Smooth muscle cell (in vitro differentiated cells): ENCODE measurements around the gene CRADD. TPM values are rescaled to one million over a fixed set of nuclear protein-coding genes. Genes with fewer than 3 reads are reported as not detected.

ENCODE experiments used
- DNase-seq: peaks from one replicate; lab custom pipeline; 2025; ENCODE audit not compliant: unreplicated experiment; lab: John Stamatoyannopoulos, UW
- H2AFZ ChIP-seq: fragments of 200-600 bp; sonication (generic); 2 replicates; pipeline ENCODE4 v1.6.0; 2016; ENCODE audit warnings: antibody characterized with exemption, low read depth, mild to moderate bottlenecking
- H3F3A ChIP-seq: fragments of 200-600 bp; sonication (generic); 2 replicates; pipeline ENCODE4 v1.6.0; 2017; ENCODE audit warnings: antibody characterized with exemption, low read depth
- H3K27ac ChIP-seq: fragments of 200-600 bp; sonication (generic); 2 replicates; pipeline ENCODE4 v1.5.1; 2016; ENCODE audit warnings: low read depth, mild to moderate bottlenecking
- H3K27me3 ChIP-seq: fragments of 200-600 bp; sonication (generic); 2 replicates; pipeline ENCODE4 v1.6.1; 2016; ENCODE audit warnings: low read depth, mild to moderate bottlenecking
- H3K36me3 ChIP-seq: fragments of 200-600 bp; sonication (generic); 2 replicates; pipeline ENCODE4 v1.5.1; 2016; ENCODE audit warnings: low read depth
- H3K4me1 ChIP-seq: fragments of 200-600 bp; sonication (generic); 2 replicates; pipeline ENCODE4 v1.5.1; 2016; ENCODE audit warnings: low read depth
- H3K4me2 ChIP-seq: fragments of 200-600 bp; sonication (generic); 2 replicates; pipeline ENCODE4 v1.6.0; 2016; ENCODE audit warnings: mild to moderate bottlenecking
- H3K4me3 ChIP-seq: fragments of 200-600 bp; sonication (generic); 2 replicates; pipeline ENCODE4 v1.5.1; 2016; ENCODE audit warnings: mild to moderate bottlenecking
- H3K79me2 ChIP-seq: fragments of 200-600 bp; sonication (generic); 2 replicates; pipeline ENCODE4 v1.6.0; 2016; ENCODE audit warnings: low read depth, mild to moderate bottlenecking
- H3K9ac ChIP-seq: fragments of 200-600 bp; sonication (generic); 2 replicates; pipeline ENCODE4 v1.6.0; 2016; ENCODE audit warnings: low read depth
- H3K9me3 ChIP-seq: fragments of 200-600 bp; sonication (generic); replicated peaks from 2 replicates; pipeline ENCODE4 v1.5.1; 2016; ENCODE audit warnings: low read depth
- H4K20me1 ChIP-seq: fragments of 200-600 bp; sonication (generic); 2 replicates; pipeline ENCODE4 v1.6.0; 2016; ENCODE audit warnings: low read depth
- WGBS: methylation state at CpG from one replicate; pipeline ENCODE4 v1.1.7; 2016; ENCODE audit warnings: low lambda C conversion rate; 5-methylcytosine and 5-hydroxymethylcytosine counted together
- polyA plus RNA-seq: library from polyadenylated mRNA; unstranded; fragments of >200 nt; fragmentation: Nextera tagmentation; extraction: Ambion mirVana; gene quantifications from 2 replicates; pipeline ENCODE4 v1.2.1, GENCODE V29; 2016
- total RNA-seq: library from RNA; depleted of rRNA; stranded (reverse); fragments of >200 nt; gene quantifications from 2 replicates; pipeline ENCODE4 v1.2.3, GENCODE V29; 2014
- TF ChIP-seq, protein P1 (sequence below): fragments of 200-600 bp; sonication (generic); IDR thresholded peaks from 2 replicates; pipeline ENCODE4 v1.5.1; 2017; ENCODE audit warnings: borderline replicate concordance, mild to moderate bottlenecking, antibody characterized with exemption; ENCODE audit not compliant: insufficient read depth, poor library complexity, severe bottlenecking

Gene CRADD
- total and polyA plus RNA-seq, 2 experiments from 2014 or later: 10.7 to 28.6 TPM

DNA sequence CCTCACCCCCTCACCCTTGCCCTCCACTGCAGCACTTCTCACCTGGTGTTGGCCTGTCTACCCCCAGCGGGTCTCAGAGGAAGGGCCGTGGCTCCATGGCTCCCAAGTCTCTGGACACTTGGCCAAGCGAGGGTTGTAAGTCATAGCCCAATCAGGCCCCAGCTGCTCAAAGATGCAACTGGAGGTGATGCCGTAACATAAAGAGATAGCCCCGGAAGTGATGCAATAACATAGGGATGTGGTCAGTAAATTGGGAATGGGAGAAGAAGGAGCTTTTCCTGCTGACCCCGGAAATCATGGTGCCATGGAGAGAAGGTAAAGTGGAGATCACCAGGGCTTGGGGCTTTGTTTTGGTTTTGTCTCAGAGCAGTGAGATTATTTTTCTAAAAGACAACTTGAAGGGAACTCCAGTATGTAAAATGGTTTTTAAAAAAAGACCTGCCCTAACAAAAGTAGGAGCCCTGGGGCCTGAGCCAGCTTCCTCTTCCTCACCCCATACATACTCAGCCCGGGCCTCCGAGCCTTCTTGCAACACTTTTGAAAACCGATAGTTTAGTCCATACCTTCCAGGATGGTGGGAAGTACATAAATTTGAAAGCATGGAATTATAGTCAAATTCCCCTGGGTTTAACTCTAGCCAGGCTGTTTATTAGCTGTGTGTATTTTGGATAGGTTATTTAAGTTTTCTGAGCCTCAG is 212.5 kb downstream of the CRADD start:
- no peak overlapping the region for H3K9ac ChIP-seq
- H3K4me2 ChIP-seq: no peak overlapping the region
- TF ChIP-seq, protein P1, sequence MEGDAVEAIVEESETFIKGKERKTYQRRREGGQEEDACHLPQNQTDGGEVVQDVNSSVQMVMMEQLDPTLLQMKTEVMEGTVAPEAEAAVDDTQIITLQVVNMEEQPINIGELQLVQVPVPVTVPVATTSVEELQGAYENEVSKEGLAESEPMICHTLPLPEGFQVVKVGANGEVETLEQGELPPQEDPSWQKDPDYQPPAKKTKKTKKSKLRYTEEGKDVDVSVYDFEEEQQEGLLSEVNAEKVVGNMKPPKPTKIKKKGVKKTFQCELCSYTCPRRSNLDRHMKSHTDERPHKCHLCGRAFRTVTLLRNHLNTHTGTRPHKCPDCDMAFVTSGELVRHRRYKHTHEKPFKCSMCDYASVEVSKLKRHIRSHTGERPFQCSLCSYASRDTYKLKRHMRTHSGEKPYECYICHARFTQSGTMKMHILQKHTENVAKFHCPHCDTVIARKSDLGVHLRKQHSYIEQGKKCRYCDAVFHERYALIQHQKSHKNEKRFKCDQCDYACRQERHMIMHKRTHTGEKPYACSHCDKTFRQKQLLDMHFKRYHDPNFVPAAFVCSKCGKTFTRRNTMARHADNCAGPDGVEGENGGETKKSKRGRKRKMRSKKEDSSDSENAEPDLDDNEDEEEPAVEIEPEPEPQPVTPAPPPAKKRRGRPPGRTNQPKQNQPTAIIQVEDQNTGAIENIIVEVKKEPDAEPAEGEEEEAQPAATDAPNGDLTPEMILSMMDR: no peak
- DNase-seq: no peak
- no peaks in the 10 kb centered on the region for H3K27me3 ChIP-seq
- 92% methylated on average over 9 of the region's 9 CpGs for WGBS
- no peaks in the 10 kb centered on the region for H3F3A ChIP-seq
- H2AFZ ChIP-seq: no peak overlapping the region
- no peaks in the 10 kb centered on the region for H4K20me1 ChIP-seq
- no peak overlapping the region for H3K4me3 ChIP-seq
- no peak overlapping the region for H3K27ac ChIP-seq
- H3K4me1 ChIP-seq: peaks cover 14% of the 10 kb centered on the region
- no peaks in the 10 kb centered on the region for H3K36me3 ChIP-seq
- H3K79me2 ChIP-seq: no peaks in the 10 kb centered on the region
- no peaks in the 10 kb centered on the region for H3K9me3 ChIP-seq

DNA sequence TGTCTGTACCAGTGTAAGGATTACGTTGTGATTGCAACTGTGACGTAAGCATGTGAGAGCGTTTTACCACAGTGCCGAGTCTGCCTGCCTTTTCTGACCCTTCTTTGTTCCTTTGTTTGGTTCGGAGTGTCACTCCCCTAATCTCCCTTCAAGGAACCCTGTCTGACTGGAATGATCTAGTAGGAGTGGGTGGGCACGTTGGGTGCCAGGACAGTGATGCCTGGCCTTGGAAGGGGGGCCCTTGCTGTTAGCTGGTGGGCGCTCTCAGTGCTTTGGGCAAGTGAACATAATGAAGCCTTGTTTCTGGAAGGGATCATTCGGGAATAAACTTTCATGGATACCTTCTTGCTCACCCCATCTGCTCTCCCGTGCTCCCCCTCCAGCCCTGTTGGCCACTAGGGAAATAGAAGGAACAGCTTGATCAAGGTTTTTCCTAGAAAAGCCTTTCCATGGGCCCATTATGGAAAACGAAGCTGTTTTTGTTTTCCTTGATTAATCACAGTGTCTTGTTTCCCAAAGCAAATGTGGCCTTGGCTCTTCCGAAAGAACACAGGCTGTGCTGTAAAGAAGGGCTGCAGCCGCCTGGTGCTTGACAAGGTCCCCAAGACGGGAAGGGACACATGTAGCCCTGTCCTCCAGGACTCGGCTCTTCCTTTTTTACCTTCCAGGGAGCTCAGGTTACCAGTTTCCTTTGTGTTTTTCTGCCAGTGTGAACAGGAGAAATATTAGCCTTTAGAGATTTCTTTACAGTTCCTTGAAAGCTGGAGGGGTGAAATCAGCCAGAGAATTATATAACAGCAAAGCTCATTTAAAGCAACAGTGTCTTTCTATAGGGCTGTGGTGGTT is 215.5 kb downstream of the CRADD start:
- H3K9me3 ChIP-seq: no peaks in the 10 kb centered on the region
- H2AFZ ChIP-seq: no peak overlapping the region
- H4K20me1 ChIP-seq: no peaks in the 10 kb centered on the region
- no peak overlapping the region for H3K27ac ChIP-seq
- H3K9ac ChIP-seq: no peak overlapping the region
- H3K79me2 ChIP-seq: no peaks in the 10 kb centered on the region
- 77% methylated on average over 14 of the region's 14 CpGs for WGBS
- no peak for DNase-seq
- H3K4me1 ChIP-seq: peaks cover 14% of the 10 kb centered on the region
- H3K4me2 ChIP-seq: no peak overlapping the region
- H3K4me3 ChIP-seq: no peak overlapping the region
- H3K36me3 ChIP-seq: no peaks in the 10 kb centered on the region
- no peaks in the 10 kb centered on the region for H3F3A ChIP-seq
- TF ChIP-seq, protein P1: no peak
- no peaks in the 10 kb centered on the region for H3K27me3 ChIP-seq

DNA sequence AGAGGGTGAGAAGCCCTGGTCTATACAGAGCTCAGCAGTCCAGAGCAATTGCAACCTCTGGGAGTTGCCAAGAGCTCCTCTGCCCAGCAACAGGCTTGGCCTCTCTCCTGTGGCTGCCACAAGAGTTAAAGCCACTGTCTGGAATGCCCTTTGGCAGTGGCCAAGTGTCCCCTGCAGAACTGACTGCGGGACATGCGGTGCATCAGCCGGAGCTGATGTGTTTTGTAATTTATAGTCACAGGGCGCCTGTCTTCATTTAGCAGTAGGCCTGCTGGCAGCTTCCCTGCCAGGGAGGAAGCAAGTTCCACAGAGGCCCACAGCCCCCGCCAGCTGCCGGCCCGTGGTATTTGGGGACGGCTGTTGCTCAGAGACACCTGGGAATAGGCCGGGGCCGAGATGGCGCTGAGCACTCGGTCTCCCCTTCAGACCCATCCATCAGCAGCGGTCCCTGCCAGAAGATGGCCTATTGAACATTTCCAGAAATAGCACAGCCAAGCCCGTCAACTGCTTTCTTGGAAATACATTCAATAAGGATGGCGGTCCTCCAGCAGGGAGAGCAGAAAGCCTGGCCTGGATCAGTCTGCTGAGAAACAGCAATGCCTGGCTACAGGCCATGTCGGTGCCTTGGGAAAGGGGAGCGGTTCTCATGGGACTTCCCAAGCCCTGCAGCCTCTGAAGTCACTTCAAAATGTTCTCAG is 217.4 kb downstream of the CRADD start:
- TF ChIP-seq, protein P1: no peak
- 87% methylated on average over 17 of the region's 17 CpGs for WGBS

More for the DNA sequence above, 217.4 kb downstream of the CRADD start:
- peaks cover 14% of the 10 kb centered on the region for H3K4me1 ChIP-seq
- H3K36me3 ChIP-seq: no peaks in the 10 kb centered on the region
- DNase-seq: no peak
- H3F3A ChIP-seq: no peaks in the 10 kb centered on the region
- no peak overlapping the region for H3K4me2 ChIP-seq
- no peaks in the 10 kb centered on the region for H4K20me1 ChIP-seq
- no peaks in the 10 kb centered on the region for H3K79me2 ChIP-seq
- no peaks in the 10 kb centered on the region for H3K27me3 ChIP-seq
- no peak overlapping the region for H3K4me3 ChIP-seq
- no peak overlapping the region for H3K9ac ChIP-seq
- H3K27ac ChIP-seq: no peak overlapping the region
- no peaks in the 10 kb centered on the region for H3K9me3 ChIP-seq
- H2AFZ ChIP-seq: no peak overlapping the region
